GM23338 (cell line): ENCODE data around the gene PCBP2. TPM values are rescaled to one million over a fixed set of nuclear protein-coding genes. Genes with fewer than 3 reads are reported as not detected.

Source experiments
- ATAC-seq: fragments of 200-7000 bp; cut with Tn5 transposase; 3 replicates; pipeline ENCODE4 v1.9.1; 2020
- DNase-seq: peaks from one replicate; pipeline ENCODE4 v3.0.0-alpha.2; 2015; ENCODE audit warnings: low spot score
- H2AFZ ChIP-seq: fragments of 200-600 bp; sonication (generic); 2 replicates; pipeline ENCODE4 v1.8.0; 2016; ENCODE audit warnings: antibody characterized with exemption, mild to moderate bottlenecking, moderate library complexity
- H3F3A ChIP-seq: fragments of 200-600 bp; sonication (generic); replicated peaks from 2 replicates; pipeline ENCODE4 v1.8.0; 2017; ENCODE audit warnings: antibody characterized with exemption, mixed run types, low read depth
- H3K27ac ChIP-seq: fragments of 200-600 bp; sonication (generic); 2 replicates; pipeline ENCODE4 v1.6.1; 2016; ENCODE audit warnings: low read depth
- H3K27me3 ChIP-seq: fragments of 200-600 bp; sonication (generic); 2 replicates; pipeline ENCODE4 v1.8.0; 2016; ENCODE audit warnings: mild to moderate bottlenecking, mixed run types, moderate library complexity; ENCODE audit not compliant: insufficient read depth
- H3K36me3 ChIP-seq: fragments of 200-600 bp; sonication (generic); 2 replicates; pipeline ENCODE4 v1.8.0; 2016; ENCODE audit warnings: mild to moderate bottlenecking; ENCODE audit not compliant: insufficient read depth
- H3K4me1 ChIP-seq: fragments of 200-600 bp; sonication (generic); 2 replicates; pipeline ENCODE4 v1.8.0; 2016; ENCODE audit warnings: mild to moderate bottlenecking, moderate library complexity; ENCODE audit not compliant: insufficient read depth
- H3K4me2 ChIP-seq: fragments of 200-600 bp; sonication (generic); 2 replicates; pipeline ENCODE4 v1.7.1; 2017; ENCODE audit warnings: mixed run types
- H3K4me3 ChIP-seq: fragments of 200-600 bp; sonication (generic); 2 replicates; pipeline ENCODE4 v1.6.1; 2016; ENCODE audit warnings: mixed run types
- H3K79me2 ChIP-seq: fragments of 200-600 bp; sonication (generic); replicated peaks from 2 replicates; pipeline ENCODE4 v1.8.0; 2017; ENCODE audit warnings: mild to moderate bottlenecking; ENCODE audit not compliant: insufficient read depth
- H3K9me2 ChIP-seq: fragments of 200-600 bp; sonication (generic); 2 replicates; pipeline ENCODE4 v1.8.0; 2017; ENCODE audit not compliant: insufficient read depth
- H4K20me1 ChIP-seq: fragments of 200-600 bp; sonication (generic); replicated peaks from 2 replicates; pipeline ENCODE4 v1.8.0; 2017; ENCODE audit warnings: mild to moderate bottlenecking; ENCODE audit not compliant: insufficient read depth
- H3K27ac Mint-ChIP-seq: 2 replicates; pipeline ENCODE4 v1.8.0; 2020; ENCODE audit warnings: inconsistent platforms, mild to moderate bottlenecking, moderate library complexity, mixed read lengths
- H3K27me3 Mint-ChIP-seq: 3 replicates; pipeline ENCODE4 v1.8.0; 2022; ENCODE audit warnings: low read depth, mild to moderate bottlenecking, moderate library complexity, mixed read lengths, inconsistent platforms; ENCODE audit not compliant: insufficient read depth, poor library complexity
- H3K36me3 Mint-ChIP-seq: 3 replicates; pipeline ENCODE4 v1.8.0; 2021; ENCODE audit warnings: low read depth, mild to moderate bottlenecking, inconsistent platforms, moderate library complexity, mixed read lengths
- H3K4me1 Mint-ChIP-seq: 3 replicates; pipeline ENCODE4 v1.8.0; 2020; ENCODE audit warnings: mild to moderate bottlenecking, inconsistent platforms, mixed read lengths
- H3K4me3 Mint-ChIP-seq: 3 replicates; pipeline ENCODE4 v1.8.0; 2021; ENCODE audit warnings: moderate library complexity, mild to moderate bottlenecking, inconsistent platforms, mixed read lengths
- H3K9me3 Mint-ChIP-seq: 3 replicates; pipeline ENCODE4 v1.8.0; 2020; ENCODE audit warnings: moderate library complexity, mild to moderate bottlenecking, inconsistent platforms, mixed read lengths
- EZH2 ChIP-seq: fragments of 200-600 bp; sonication (generic); IDR thresholded peaks from one replicate; pipeline ENCODE4 v1.8.0; 2017; ENCODE audit warnings: antibody characterized with exemption, mild to moderate bottlenecking, low read depth; ENCODE audit not compliant: unreplicated experiment
- EZH2phosphoT487 ChIP-seq: fragments of 200-600 bp; sonication (generic); IDR thresholded peaks from one replicate; pipeline ENCODE4 v1.8.1; 2018; ENCODE audit warnings: antibody characterized with exemption; ENCODE audit not compliant: unreplicated experiment
- JUNB ChIP-seq: IDR thresholded peaks from one replicate; pipeline ENCODE4 v1.6.1; 2016; ENCODE audit warnings: antibody characterized with exemption; ENCODE audit not compliant: unreplicated experiment
- NANOG ChIP-seq: IDR thresholded peaks from 2 replicates; pipeline ENCODE4 v1.6.1; 2016; ENCODE audit warnings: antibody characterized with exemption, borderline replicate concordance
- POLR2AphosphoS5 ChIP-seq: IDR thresholded peaks from 2 replicates; pipeline ENCODE4 v1.6.1; 2016; ENCODE audit warnings: antibody characterized with exemption, low read depth
- STAT1 ChIP-seq: IDR thresholded peaks from one replicate; pipeline ENCODE4 v1.6.1; 2016; ENCODE audit warnings: antibody characterized with exemption; ENCODE audit not compliant: unreplicated experiment
- ZNF114 ChIP-seq: fragments of 250-450 bp; sonication (Bioruptor Pico); IDR thresholded peaks from 2 replicates; pipeline ENCODE4 v1.5.0; 2020; ENCODE audit warnings: mild to moderate bottlenecking, moderate library complexity
- ZNF331 ChIP-seq: fragments of 250-450 bp; sonication (Bioruptor Pico); IDR thresholded peaks from 2 replicates; pipeline ENCODE4 v1.5.0; 2020; ENCODE audit warnings: low read depth, mild to moderate bottlenecking, moderate library complexity
- ZNF462 ChIP-seq: fragments of 250-450 bp; sonication (Bioruptor Pico); IDR thresholded peaks from 2 replicates; pipeline ENCODE4 v1.5.0; 2020; ENCODE audit warnings: mild to moderate bottlenecking, moderate library complexity
- polyA plus RNA-seq: library from polyadenylated mRNA; unstranded; fragments of >200 nt; fragmentation: Nextera tagmentation; extraction: Ambion mirVana; gene quantifications from 2 replicates; pipeline ENCODE4 v1.2.1, GENCODE V29; 2016
- total RNA-seq: library from RNA; depleted of rRNA; stranded (reverse); fragments of >200 nt; shearing (Covaris generic); gene quantifications from 2 replicates; pipeline ENCODE4 v1.2.3, GENCODE V29; 2014
- TF ChIP-seq, protein P1 (sequence below): IDR thresholded peaks from 2 replicates; pipeline ENCODE4 v1.6.1; 2016; ENCODE audit warnings: antibody characterized with exemption

PCBP2 gene
- total and polyA plus RNA-seq, 2 experiments from 2014 or later: 397 to 676 TPM

GRCh38 chr12:53459097-53459496, 7.2 kb downstream of the PCBP2 start:
- H3K9me3 Mint-ChIP-seq: no peaks in the 10 kb centered on the region
- H3K9me2 ChIP-seq: no peaks in the 10 kb centered on the region
- H3K27me3 ChIP-seq: no peaks in the 10 kb centered on the region
- peaks cover 99% of the 10 kb centered on the region for H3K79me2 ChIP-seq
- H3K4me2 ChIP-seq: no peak overlapping the region
- no peak overlapping the region for H3K4me3 ChIP-seq
- peaks cover 61% of the 10 kb centered on the region for H3F3A ChIP-seq
- H3K27ac Mint-ChIP-seq: no peak overlapping the region
- TF ChIP-seq ZNF462 (CRISPR knock-in tag) (no peak), STAT1 (no peak), ZNF331 (CRISPR knock-in tag) (no peak), ZNF114 (no peak), NANOG (no peak), EZH2phosphoT487 (no peak), EZH2 (no peak)
- H3K36me3 Mint-ChIP-seq: peaks cover 99% of the 10 kb centered on the region
- peaks cover 53% of the 10 kb centered on the region for H3K4me1 Mint-ChIP-seq
- no peak for DNase-seq
- H2AFZ ChIP-seq: no peak overlapping the region
- peaks cover 92% of the 10 kb centered on the region for H4K20me1 ChIP-seq
- 0 out of 2 replicates have a peak overlapping the region, but pooled peaks have one; percentile 68 for H3K27ac ChIP-seq
- no peak for ATAC-seq
- peaks cover 14% of the 10 kb centered on the region; the same call in 1 of the 2 replicates for H3K4me1 ChIP-seq
- peaks cover 9% of the 10 kb centered on the region for H3K27me3 Mint-ChIP-seq
- H3K4me3 Mint-ChIP-seq: peak overlapping the region; percentile 46; the same call in 1 of the 3 replicates
- H3K36me3 ChIP-seq: peaks cover 99% of the 10 kb centered on the region

DNA sequence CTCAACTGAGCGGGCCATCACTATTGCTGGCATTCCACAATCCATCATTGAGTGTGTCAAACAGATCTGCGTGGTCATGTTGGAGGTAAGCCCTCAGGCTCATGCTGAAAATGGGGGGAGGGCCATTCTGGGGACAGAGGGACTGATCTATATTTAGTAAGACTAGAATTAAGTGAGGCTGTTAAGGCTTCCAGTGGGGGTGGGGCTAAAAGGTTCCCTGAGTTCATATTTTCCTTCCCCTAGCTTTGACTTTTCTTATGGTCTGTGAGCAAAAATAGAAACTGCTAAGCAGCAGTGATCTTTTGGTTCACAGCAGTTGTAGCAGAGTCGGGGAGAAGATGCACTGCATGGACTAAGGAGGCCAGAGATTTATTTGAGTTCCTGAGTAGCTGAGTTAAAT, 9.2 kb downstream of the PCBP2 start:
- no peak overlapping the region for H3K27ac Mint-ChIP-seq
- peak overlapping the region; percentile 68; the same call in 1 of the 2 replicates for H3K27ac ChIP-seq
- peaks cover 52% of the 10 kb centered on the region for H3K4me1 Mint-ChIP-seq
- no peaks in the 10 kb centered on the region for H3K9me2 ChIP-seq
- H3K79me2 ChIP-seq: peaks cover 97% of the 10 kb centered on the region
- DNase-seq: no peak
- peaks cover 9% of the 10 kb centered on the region for H3K27me3 Mint-ChIP-seq
- no peaks in the 10 kb centered on the region for H3K9me3 Mint-ChIP-seq
- H3K4me3 ChIP-seq: no peak overlapping the region
- peaks cover 11% of the 10 kb centered on the region; the same call in 1 of the 2 replicates for H3K4me1 ChIP-seq
- peaks cover 97% of the 10 kb centered on the region for H3K36me3 ChIP-seq
- H2AFZ ChIP-seq: no peak overlapping the region
- no peaks in the 10 kb centered on the region for H3K27me3 ChIP-seq
- H3K4me2 ChIP-seq: no peak overlapping the region
- H3F3A ChIP-seq: peaks cover 59% of the 10 kb centered on the region
- ATAC-seq: no peak
- H3K4me3 Mint-ChIP-seq: no peak overlapping the region
- peaks cover 89% of the 10 kb centered on the region for H4K20me1 ChIP-seq
- peaks cover 99% of the 10 kb centered on the region for H3K36me3 Mint-ChIP-seq
- TF ChIP-seq, protein P1, sequence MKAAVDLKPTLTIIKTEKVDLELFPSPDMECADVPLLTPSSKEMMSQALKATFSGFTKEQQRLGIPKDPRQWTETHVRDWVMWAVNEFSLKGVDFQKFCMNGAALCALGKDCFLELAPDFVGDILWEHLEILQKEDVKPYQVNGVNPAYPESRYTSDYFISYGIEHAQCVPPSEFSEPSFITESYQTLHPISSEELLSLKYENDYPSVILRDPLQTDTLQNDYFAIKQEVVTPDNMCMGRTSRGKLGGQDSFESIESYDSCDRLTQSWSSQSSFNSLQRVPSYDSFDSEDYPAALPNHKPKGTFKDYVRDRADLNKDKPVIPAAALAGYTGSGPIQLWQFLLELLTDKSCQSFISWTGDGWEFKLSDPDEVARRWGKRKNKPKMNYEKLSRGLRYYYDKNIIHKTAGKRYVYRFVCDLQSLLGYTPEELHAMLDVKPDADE: no peak
- TF ChIP-seq STAT1 (no peak), ZNF331 (CRISPR knock-in tag) (no peak), JUNB (no peak), POLR2AphosphoS5 (no peak)
